Sigmoid colon (tissue), 7 donors: Measurements from ENCODE around the gene PDCD2. TPM values are rescaled to one million over a fixed set of nuclear protein-coding genes. Genes with fewer than 3 reads are reported as not detected.

Experiments
- DNase-seq: peaks from one replicate; pipeline ENCODE4 v3.0.0-alpha.2; 2019
- H3K27ac ChIP-seq, 4 donors: fragments of 200-600 bp; sonication (generic); one replicate each; pipeline ENCODE4 v1.5.1; 2016 to 2019; ENCODE audit warnings: mild to moderate bottlenecking in 1 of 4
- H3K27me3 ChIP-seq, 3 donors: fragments of 200-600 bp; sonication (generic); one replicate each; pipeline ENCODE4 v1.5.1; 2019; ENCODE audit warnings: mild to moderate bottlenecking in 1 of 3
- H3K36me3 ChIP-seq, 4 donors: fragments of 200-600 bp; sonication (generic); one replicate each; pipeline ENCODE4 v1.5.1; 2016 to 2019
- H3K4me1 ChIP-seq, 4 donors: fragments of 200-600 bp; sonication (generic); one replicate each; pipeline ENCODE4 v1.5.1; 2017 to 2019
- H3K4me3 ChIP-seq, 4 donors: fragments of 200-600 bp; sonication (generic); one replicate each; pipeline ENCODE4 v1.5.1; 2017 to 2019; ENCODE audit warnings: mild to moderate bottlenecking in 2 of 4, moderate library complexity in 1 of 4
- H3K9me3 ChIP-seq, 4 donors: fragments of 200-600 bp in 3 of 4; sonication (generic) in 3 of 4; one replicate each; pipeline versions ENCODE4 v1.5.1 to v1.6.1; 2013 to 2019
- CTCF ChIP-seq, 4 experiments: fragments of 450-650 bp in 3 of 4; fragments of 200-600 bp in 1 of 4; IDR thresholded peaks; one replicate each; pipeline ENCODE4 v1.5.1; 2016 to 2019; ENCODE audit warnings: antibody characterized with exemption in 4 of 4, mild to moderate bottlenecking in 3 of 4, moderate library complexity in 2 of 4
- EP300 ChIP-seq, 4 donors: sonication (generic); formaldehyde crosslinking; IDR thresholded peaks; one replicate each; pipeline ENCODE4 v1.6.1; 2017; ENCODE audit warnings: antibody characterized with exemption in 4 of 4
- POLR2A ChIP-seq, 2 donors: fragments of 450-650 bp; IDR thresholded peaks; one replicate each; pipeline ENCODE4 v1.6.1; 2016; ENCODE audit warnings: antibody characterized with exemption in 2 of 2, mild to moderate bottlenecking in 2 of 2, moderate library complexity in 2 of 2
- POLR2AphosphoS5 ChIP-seq, 4 donors: sonication (generic); formaldehyde crosslinking; IDR thresholded peaks; one replicate each; pipeline ENCODE4 v1.6.1; 2017; ENCODE audit warnings: antibody characterized with exemption in 4 of 4
- WGBS, 2 donors: extraction: QIAGEN DNeasy Blood & Tissue Kit; methylation state at CpG; one replicate each; pipeline ENCODE4 v1.1.7; 2013; 5-methylcytosine and 5-hydroxymethylcytosine counted together
- intact Hi-C: fragments of 100-400 bp; cut with DNase I; formaldehyde crosslinking; loops from one replicate; pipeline ENCODE4 v1.15.1; 2023
- polyA plus RNA-seq, 3 donors: library from polyadenylated mRNA; stranded (reverse); fragments of 200-250 nt; gene quantifications; one replicate each; pipeline ENCODE4 v1.2.3, GENCODE V29; 2013
- total RNA-seq, 4 donors: library from RNA; depleted of rRNA; stranded (reverse); fragments of >200 nt; gene quantifications; one replicate each; pipeline ENCODE4 v1.1.0, GENCODE V29; 2016
- donor health status: healthy with polysubstance abuse.
- donor health status: Bipolar disorder and iron deficiency.
- donor health status: healthy.

Gene PDCD2
- total and polyA plus RNA-seq, 7 donors = 54.3 to 74.8 (median 60.1) TPM

- no peak for TF ChIP-seq EP300 (IDR thresholded peaks at IDR 0.05)
- TF ChIP-seq POLR2AphosphoS5 (IDR thresholded peaks at IDR 0.05) = no peak
- no peak for TF ChIP-seq POLR2A (IDR thresholded peaks at IDR 0.05)
- no peak for TF ChIP-seq CTCF (IDR thresholded peaks at IDR 0.05)
Observed at GRCh38 chr6:170537329-170537728, 47.1 kb downstream of the PDCD2 start.

GRCh38 chr6:170536671-170537070 is 47.8 kb downstream of the PDCD2 start:
- Histone ChIP-seq H3K36me3 (peaks cover 39 to 97% (median 54%) of the 10 kb centered on the region in 4 donors), H3K4me3 (no peak overlapping the region), H3K9me3 (no peaks in the 10 kb centered on the region), H3K27ac (no peak overlapping the region), H3K4me1 (no peaks in the 10 kb centered on the region), H3K27me3 (no peaks in the 10 kb centered on the region)
- intact Hi-C loops = no loop called here
- 82 to 83% methylated on average over 5 of the region's 5 CpGs for WGBS, 2 donors
- DNase-seq = no peak
- TF ChIP-seq CTCF (IDR thresholded peaks at IDR 0.05) = no peak
- TF ChIP-seq POLR2AphosphoS5 (IDR thresholded peaks at IDR 0.05) = no peak
- no peak for TF ChIP-seq POLR2A (IDR thresholded peaks at IDR 0.05)
- TF ChIP-seq EP300 (IDR thresholded peaks at IDR 0.05) = no peak

More at GRCh38 chr6:170537329-170537728, 47.1 kb downstream of the PDCD2 start:
- no peak for DNase-seq
- 80 to 90% methylated on average over 4 of the region's 4 CpGs for whole genome bisulfite sequencing, 2 donors
- Histone ChIP-seq H3K4me3 (no peak overlapping the region), H3K9me3 (no peaks in the 10 kb centered on the region), H3K27me3 (no peaks in the 10 kb centered on the region), H3K27ac (no peak overlapping the region), H3K36me3 (peaks cover 42 to 98% (median 58%) of the 10 kb centered on the region in 4 donors), H3K4me1 (no peaks in the 10 kb centered on the region)
- intact Hi-C loops = no loop called here

GRCh38 chr6:170535004-170535403 is 49.4 kb downstream of the PDCD2 start:
- H3K27ac ChIP-seq = no peak overlapping the region
- no peak overlapping the region for H3K4me3 ChIP-seq
- WGBS, 2 donors = 81 to 93% methylated on average over 5 of the region's 5 CpGs
- intact Hi-C loops = no loop called here
- H3K27me3 ChIP-seq = no peaks in the 10 kb centered on the region
- TF ChIP-seq CTCF (IDR thresholded peaks at IDR 0.05) (no peak), EP300 (IDR thresholded peaks at IDR 0.05) (no peak), POLR2AphosphoS5 (IDR thresholded peaks at IDR 0.05) (no peak), POLR2A (IDR thresholded peaks at IDR 0.05) (no peak)
- no peaks in the 10 kb centered on the region for H3K4me1 ChIP-seq
- no peak for DNase-seq
- H3K36me3 ChIP-seq = peaks cover 35 to 81% (median 50%) of the 10 kb centered on the region in 4 donors
- no peaks in the 10 kb centered on the region for H3K9me3 ChIP-seq

GRCh38 chr6:170533792-170534191 is 50.6 kb downstream of the PDCD2 start:
- TF ChIP-seq CTCF (IDR thresholded peaks at IDR 0.05) (no peak), POLR2AphosphoS5 (IDR thresholded peaks at IDR 0.05) (no peak), EP300 (IDR thresholded peaks at IDR 0.05) (no peak), POLR2A (IDR thresholded peaks at IDR 0.05) (no peak)
- Histone ChIP-seq H3K9me3 (no peaks in the 10 kb centered on the region), H3K4me1 (no peaks in the 10 kb centered on the region), H3K27ac (no peak overlapping the region), H3K4me3 (no peak overlapping the region), H3K36me3 (peaks cover 31 to 69% (median 44%) of the 10 kb centered on the region in 4 donors), H3K27me3 (no peaks in the 10 kb centered on the region)
- no peak for DNase-seq
- 87 to 89% methylated on average over 2 of the region's 2 CpGs for WGBS, 2 donors
- intact Hi-C loops = no loop called here

- intact Hi-C loops = no loop called here
- no peak for TF ChIP-seq CTCF (IDR thresholded peaks at IDR 0.05)
- no peak for TF ChIP-seq EP300 (IDR thresholded peaks at IDR 0.05)
- no peak for TF ChIP-seq POLR2AphosphoS5 (IDR thresholded peaks at IDR 0.05)
- TF ChIP-seq POLR2A (IDR thresholded peaks at IDR 0.05) = no peak
- no peak overlapping the region for H3K4me3 ChIP-seq
- 86 to 87% methylated on average over 7 of the region's 7 CpGs for WGBS, 2 donors
- H3K4me1 ChIP-seq = no peaks in the 10 kb centered on the region
- H3K36me3 ChIP-seq = peaks cover 26 to 61% (median 37%) of the 10 kb centered on the region in 4 donors
- no peaks in the 10 kb centered on the region for H3K9me3 ChIP-seq
- no peak for DNase-seq
- H3K27ac ChIP-seq = no peak overlapping the region
- H3K27me3 ChIP-seq = no peaks in the 10 kb centered on the region
Observed at GRCh38 chr6:170532867-170533488, 51.5 kb downstream of the PDCD2 start.
